ENCODE results near the gene WDFY4. TPM values are rescaled to one million over a fixed set of nuclear protein-coding genes. Genes with fewer than 3 reads are reported as not detected.

Gene WDFY4
- total and polyA plus RNA-seq, 2 experiments from 2014 or later = 0.14 TPM; not detected in 1

DNA sequence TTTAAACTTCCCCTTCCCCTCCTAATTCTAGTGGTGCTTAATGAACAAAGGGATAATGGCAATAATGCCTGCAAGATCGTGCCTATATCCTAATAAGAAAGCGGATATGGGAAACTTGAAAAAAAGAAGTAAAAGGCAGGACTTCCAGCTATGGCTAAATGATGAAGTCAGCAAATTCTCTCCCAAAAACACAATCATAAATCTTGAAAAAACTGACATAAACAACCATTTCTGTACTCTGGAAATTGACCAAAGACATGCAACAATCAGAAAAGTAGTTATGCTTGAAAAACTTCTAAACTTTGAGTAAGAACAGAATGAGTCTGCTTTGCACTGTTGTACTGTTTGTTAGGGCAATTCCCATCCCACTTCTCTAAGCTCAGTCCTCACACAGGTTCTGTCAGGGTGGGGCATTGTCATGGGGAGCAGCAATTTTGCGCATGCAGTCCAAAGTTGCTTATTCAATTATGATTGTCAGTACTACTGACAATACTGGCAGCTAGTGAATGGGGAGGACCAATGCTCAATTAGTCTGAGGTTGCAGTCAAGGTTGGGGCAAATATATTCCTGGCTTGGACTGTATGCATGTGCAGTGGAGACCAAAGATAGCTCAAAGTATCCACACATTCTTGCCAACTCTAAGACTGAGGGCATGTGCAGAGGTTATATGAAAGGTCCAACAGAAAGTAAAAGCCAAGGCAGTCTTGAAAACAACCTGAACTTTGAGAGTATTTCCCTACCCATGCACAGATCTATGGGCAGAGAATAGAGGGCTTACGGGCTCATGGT lies 45.7 kb upstream of the WDFY4 start:
- TF ChIP-seq, protein P1, sequence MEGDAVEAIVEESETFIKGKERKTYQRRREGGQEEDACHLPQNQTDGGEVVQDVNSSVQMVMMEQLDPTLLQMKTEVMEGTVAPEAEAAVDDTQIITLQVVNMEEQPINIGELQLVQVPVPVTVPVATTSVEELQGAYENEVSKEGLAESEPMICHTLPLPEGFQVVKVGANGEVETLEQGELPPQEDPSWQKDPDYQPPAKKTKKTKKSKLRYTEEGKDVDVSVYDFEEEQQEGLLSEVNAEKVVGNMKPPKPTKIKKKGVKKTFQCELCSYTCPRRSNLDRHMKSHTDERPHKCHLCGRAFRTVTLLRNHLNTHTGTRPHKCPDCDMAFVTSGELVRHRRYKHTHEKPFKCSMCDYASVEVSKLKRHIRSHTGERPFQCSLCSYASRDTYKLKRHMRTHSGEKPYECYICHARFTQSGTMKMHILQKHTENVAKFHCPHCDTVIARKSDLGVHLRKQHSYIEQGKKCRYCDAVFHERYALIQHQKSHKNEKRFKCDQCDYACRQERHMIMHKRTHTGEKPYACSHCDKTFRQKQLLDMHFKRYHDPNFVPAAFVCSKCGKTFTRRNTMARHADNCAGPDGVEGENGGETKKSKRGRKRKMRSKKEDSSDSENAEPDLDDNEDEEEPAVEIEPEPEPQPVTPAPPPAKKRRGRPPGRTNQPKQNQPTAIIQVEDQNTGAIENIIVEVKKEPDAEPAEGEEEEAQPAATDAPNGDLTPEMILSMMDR (conservative IDR thresholded peaks at IDR 0.05; ENCODE audit: low read depth in 2 of 2) = no peak
- TF ChIP-seq EZH2 (IDR thresholded peaks at IDR 0.05; ENCODE audit: low read depth, unreplicated experiment) = no peak
- no peak for TF ChIP-seq CREB1 (CRISPR knock-in tag; IDR thresholded peaks at IDR 0.05; ENCODE audit: low read depth)
- TF ChIP-seq JUNB (IDR thresholded peaks at IDR 0.05; ENCODE audit: unreplicated experiment) = no peak
- no peak for TF ChIP-seq ZNF114 (CRISPR knock-in tag; IDR thresholded peaks at IDR 0.05)
- TF ChIP-seq EZH2phosphoT487 (IDR thresholded peaks at IDR 0.05; ENCODE audit: unreplicated experiment) = no peak
- no peak for TF ChIP-seq POLR2AphosphoS5 (IDR thresholded peaks at IDR 0.05; ENCODE audit: low read depth)
- TF ChIP-seq, protein P2, sequence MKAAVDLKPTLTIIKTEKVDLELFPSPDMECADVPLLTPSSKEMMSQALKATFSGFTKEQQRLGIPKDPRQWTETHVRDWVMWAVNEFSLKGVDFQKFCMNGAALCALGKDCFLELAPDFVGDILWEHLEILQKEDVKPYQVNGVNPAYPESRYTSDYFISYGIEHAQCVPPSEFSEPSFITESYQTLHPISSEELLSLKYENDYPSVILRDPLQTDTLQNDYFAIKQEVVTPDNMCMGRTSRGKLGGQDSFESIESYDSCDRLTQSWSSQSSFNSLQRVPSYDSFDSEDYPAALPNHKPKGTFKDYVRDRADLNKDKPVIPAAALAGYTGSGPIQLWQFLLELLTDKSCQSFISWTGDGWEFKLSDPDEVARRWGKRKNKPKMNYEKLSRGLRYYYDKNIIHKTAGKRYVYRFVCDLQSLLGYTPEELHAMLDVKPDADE (IDR thresholded peaks at IDR 0.05) = no peak
- Histone ChIP-seq H3K79me2 (replicated peaks; ENCODE audit: insufficient read depth) (no peaks in the 10 kb centered on the region), H3F3A (replicated peaks; ENCODE audit: low read depth) (no peaks in the 10 kb centered on the region), H3K27me3 (ENCODE audit: insufficient read depth) (no peaks in the 10 kb centered on the region), H3K4me1 (ENCODE audit: insufficient read depth) (no peaks in the 10 kb centered on the region), H3K4me2 (no peak overlapping the region), H3K4me3 (no peak overlapping the region), H3K36me3 (ENCODE audit: insufficient read depth) (no peaks in the 10 kb centered on the region), H3K9me2 (ENCODE audit: insufficient read depth) (no peaks in the 10 kb centered on the region), H2AFZ (no peak overlapping the region), H4K20me1 (replicated peaks; ENCODE audit: insufficient read depth) (no peaks in the 10 kb centered on the region), H3K27ac (ENCODE audit: low read depth) (no peak overlapping the region)
- peaks cover 17% of the 10 kb centered on the region for H3K9me3 Mint-ChIP-seq
- peaks cover 3% of the 10 kb centered on the region for H3K27me3 Mint-ChIP-seq (ENCODE audit: insufficient read depth, low read depth, poor library complexity)
- no peak overlapping the region for H3K4me3 Mint-ChIP-seq
- ATAC-seq = no peak
- H3K4me1 Mint-ChIP-seq = no peaks in the 10 kb centered on the region
- no peak for DNase-seq (ENCODE audit: low spot score)
- H3K27ac Mint-ChIP-seq = no peak overlapping the region
- no peaks in the 10 kb centered on the region for H3K36me3 Mint-ChIP-seq (ENCODE audit: low read depth)

DNA sequence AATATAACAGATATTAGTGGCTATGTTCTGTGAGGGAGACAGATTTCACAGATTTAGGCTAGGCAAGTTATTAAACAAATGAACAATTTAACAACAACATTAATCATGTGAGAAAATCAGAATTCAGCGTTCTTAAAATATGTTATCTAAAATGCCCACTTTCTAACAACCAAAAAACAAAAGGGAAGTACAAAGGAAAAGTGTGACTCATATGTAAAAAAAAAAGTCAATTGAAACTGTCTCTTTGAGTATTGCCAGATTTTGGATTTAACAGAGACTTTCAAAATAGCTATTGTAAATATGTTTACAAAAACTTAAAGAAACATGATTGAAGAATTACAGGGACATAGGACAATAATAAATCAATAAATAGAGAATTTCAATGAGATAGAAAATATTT lies 45.0 kb upstream of the WDFY4 start:
- H4K20me1 ChIP-seq (replicated peaks; ENCODE audit: insufficient read depth) = no peaks in the 10 kb centered on the region
- no peak overlapping the region for H3K27ac Mint-ChIP-seq
- DNase-seq (ENCODE audit: low spot score) (no peak), ATAC-seq (no peak)
- H3K79me2 ChIP-seq (replicated peaks; ENCODE audit: insufficient read depth) = no peaks in the 10 kb centered on the region
- H3K27me3 Mint-ChIP-seq (ENCODE audit: insufficient read depth, low read depth, poor library complexity) = peaks cover 3% of the 10 kb centered on the region
- no peaks in the 10 kb centered on the region for H3K36me3 ChIP-seq (ENCODE audit: insufficient read depth)
- no peaks in the 10 kb centered on the region for H3K4me1 ChIP-seq (ENCODE audit: insufficient read depth)
- H3F3A ChIP-seq (replicated peaks; ENCODE audit: low read depth) = no peaks in the 10 kb centered on the region
- no peak overlapping the region for H3K27ac ChIP-seq (ENCODE audit: low read depth)
- no peak overlapping the region for H3K4me3 ChIP-seq
- H3K4me2 ChIP-seq = no peak overlapping the region
- peaks cover 17% of the 10 kb centered on the region for H3K9me3 Mint-ChIP-seq
- H3K4me3 Mint-ChIP-seq = no peak overlapping the region
- H3K9me2 ChIP-seq (ENCODE audit: insufficient read depth) = no peaks in the 10 kb centered on the region
- H3K4me1 Mint-ChIP-seq = no peaks in the 10 kb centered on the region
- H3K36me3 Mint-ChIP-seq (ENCODE audit: low read depth) = no peaks in the 10 kb centered on the region
- no peaks in the 10 kb centered on the region for H3K27me3 ChIP-seq (ENCODE audit: insufficient read depth)
- no peak overlapping the region for H2AFZ ChIP-seq
- TF ChIP-seq, protein P1 (conservative IDR thresholded peaks at IDR 0.05; ENCODE audit: low read depth in 2 of 2) = no peak
- no peak for TF ChIP-seq CREB1 (CRISPR knock-in tag; IDR thresholded peaks at IDR 0.05; ENCODE audit: low read depth)
- no peak for TF ChIP-seq STAT1 (IDR thresholded peaks at IDR 0.05; ENCODE audit: unreplicated experiment)
- TF ChIP-seq ZNF114 (CRISPR knock-in tag; IDR thresholded peaks at IDR 0.05) = no peak
- TF ChIP-seq, protein P3, sequence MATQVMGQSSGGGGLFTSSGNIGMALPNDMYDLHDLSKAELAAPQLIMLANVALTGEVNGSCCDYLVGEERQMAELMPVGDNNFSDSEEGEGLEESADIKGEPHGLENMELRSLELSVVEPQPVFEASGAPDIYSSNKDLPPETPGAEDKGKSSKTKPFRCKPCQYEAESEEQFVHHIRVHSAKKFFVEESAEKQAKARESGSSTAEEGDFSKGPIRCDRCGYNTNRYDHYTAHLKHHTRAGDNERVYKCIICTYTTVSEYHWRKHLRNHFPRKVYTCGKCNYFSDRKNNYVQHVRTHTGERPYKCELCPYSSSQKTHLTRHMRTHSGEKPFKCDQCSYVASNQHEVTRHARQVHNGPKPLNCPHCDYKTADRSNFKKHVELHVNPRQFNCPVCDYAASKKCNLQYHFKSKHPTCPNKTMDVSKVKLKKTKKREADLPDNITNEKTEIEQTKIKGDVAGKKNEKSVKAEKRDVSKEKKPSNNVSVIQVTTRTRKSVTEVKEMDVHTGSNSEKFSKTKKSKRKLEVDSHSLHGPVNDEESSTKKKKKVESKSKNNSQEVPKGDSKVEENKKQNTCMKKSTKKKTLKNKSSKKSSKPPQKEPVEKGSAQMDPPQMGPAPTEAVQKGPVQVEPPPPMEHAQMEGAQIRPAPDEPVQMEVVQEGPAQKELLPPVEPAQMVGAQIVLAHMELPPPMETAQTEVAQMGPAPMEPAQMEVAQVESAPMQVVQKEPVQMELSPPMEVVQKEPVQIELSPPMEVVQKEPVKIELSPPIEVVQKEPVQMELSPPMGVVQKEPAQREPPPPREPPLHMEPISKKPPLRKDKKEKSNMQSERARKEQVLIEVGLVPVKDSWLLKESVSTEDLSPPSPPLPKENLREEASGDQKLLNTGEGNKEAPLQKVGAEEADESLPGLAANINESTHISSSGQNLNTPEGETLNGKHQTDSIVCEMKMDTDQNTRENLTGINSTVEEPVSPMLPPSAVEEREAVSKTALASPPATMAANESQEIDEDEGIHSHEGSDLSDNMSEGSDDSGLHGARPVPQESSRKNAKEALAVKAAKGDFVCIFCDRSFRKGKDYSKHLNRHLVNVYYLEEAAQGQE (IDR thresholded peaks at IDR 0.05; ENCODE audit: unreplicated experiment) = no peak
- TF ChIP-seq NANOG (IDR thresholded peaks at IDR 0.05; ENCODE audit: borderline replicate concordance) = no peak
- no peak for TF ChIP-seq EZH2 (IDR thresholded peaks at IDR 0.05; ENCODE audit: low read depth, unreplicated experiment)
- no peak for TF ChIP-seq ZNF331 (CRISPR knock-in tag; IDR thresholded peaks at IDR 0.05; ENCODE audit: low read depth)
- no peak for TF ChIP-seq EZH2phosphoT487 (IDR thresholded peaks at IDR 0.05; ENCODE audit: unreplicated experiment)
